ENCODE measurements around the gene ELK4.

GRCh38 chr1:205598841-205599668, 32.8 kb downstream of the ELK4 start:
- TF ChIP-seq ZFP36 (IDR thresholded peaks at IDR 0.05; ENCODE audit: borderline replicate concordance, partially characterized antibody) (no peak), CTCF (IDR thresholded peaks at IDR 0.05) (no peak), RFX5 (IDR thresholded peaks at IDR 0.05) (no peak), POLR2A (IDR thresholded peaks at IDR 0.05; ENCODE audit: low read length) (no peak), NR3C1 (IDR thresholded peaks at IDR 0.05) (no peak), JUN (IDR thresholded peaks at IDR 0.05) (no peak), MAZ (IDR thresholded peaks at IDR 0.05; ENCODE audit: borderline replicate concordance, low read depth, low read length) (no peak)
